ENCODE measurements around the gene PDE7B. TPM values are rescaled to one million over a fixed set of nuclear protein-coding genes. Genes with fewer than 3 reads are reported as not detected.

Gene PDE7B
- total RNA-seq, 1 experiment from 2014 or later = not detected

DNA sequence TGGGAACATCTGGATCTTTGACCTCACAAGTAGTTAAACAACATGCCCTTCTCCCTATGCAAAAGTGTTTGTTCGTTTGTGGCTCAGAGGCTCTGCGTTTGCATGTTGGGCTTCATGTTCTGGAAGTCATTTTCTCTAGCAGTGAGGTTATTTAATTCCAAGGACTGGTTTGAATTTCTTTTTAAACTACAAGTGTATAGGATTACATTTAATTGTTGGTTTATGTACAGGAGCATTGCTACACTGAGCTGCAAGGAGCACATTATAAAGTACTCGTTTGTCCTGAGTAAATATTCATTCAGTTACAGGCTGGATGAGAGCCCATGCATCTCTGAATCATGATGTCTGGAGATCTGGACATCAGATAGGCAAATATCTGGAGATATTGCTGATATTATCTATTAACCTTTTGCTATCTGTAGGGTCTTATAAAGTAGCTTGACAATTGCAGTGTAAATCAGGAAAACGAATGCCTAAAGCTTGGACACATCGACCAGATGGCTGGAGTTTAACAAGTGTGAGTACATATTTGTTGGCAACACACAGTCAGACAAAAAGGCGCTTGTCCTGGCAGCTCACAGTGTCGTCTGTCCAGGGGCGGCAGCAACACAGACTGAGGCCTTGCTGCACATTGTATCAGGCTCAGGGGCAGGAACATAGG, 84.6 kb downstream of the PDE7B start:
- H3K36me3 ChIP-seq (ENCODE audit: insufficient read depth, low read length) = no peaks in the 10 kb centered on the region
- H3K4me2 ChIP-seq (ENCODE audit: low read depth, low read length, poor library complexity, severe bottlenecking) = no peak overlapping the region
- no peaks in the 10 kb centered on the region for H3K79me2 ChIP-seq (ENCODE audit: low read length)
- no peak overlapping the region for H3K9ac ChIP-seq (ENCODE audit: low read length)
- no peak for DNase-seq
- no peak overlapping the region for H3K4me3 ChIP-seq (ENCODE audit: low read length)
- no peak overlapping the region for H2AFZ ChIP-seq (ENCODE audit: low read length)
- H3K9me3 ChIP-seq (ENCODE audit: low read length) = no peaks in the 10 kb centered on the region
- no peak overlapping the region for H3K27ac ChIP-seq (ENCODE audit: low read length)
- no peaks in the 10 kb centered on the region for H3K4me1 ChIP-seq (ENCODE audit: low read length)
- H3K27me3 ChIP-seq (ENCODE audit: low read length) = no peaks in the 10 kb centered on the region
- H3K9me2 ChIP-seq (replicated peaks; ENCODE audit: insufficient read depth, low read length) = no peaks in the 10 kb centered on the region
- H4K20me1 ChIP-seq (ENCODE audit: insufficient read depth, low read depth, low read length) = no peaks in the 10 kb centered on the region

DNA sequence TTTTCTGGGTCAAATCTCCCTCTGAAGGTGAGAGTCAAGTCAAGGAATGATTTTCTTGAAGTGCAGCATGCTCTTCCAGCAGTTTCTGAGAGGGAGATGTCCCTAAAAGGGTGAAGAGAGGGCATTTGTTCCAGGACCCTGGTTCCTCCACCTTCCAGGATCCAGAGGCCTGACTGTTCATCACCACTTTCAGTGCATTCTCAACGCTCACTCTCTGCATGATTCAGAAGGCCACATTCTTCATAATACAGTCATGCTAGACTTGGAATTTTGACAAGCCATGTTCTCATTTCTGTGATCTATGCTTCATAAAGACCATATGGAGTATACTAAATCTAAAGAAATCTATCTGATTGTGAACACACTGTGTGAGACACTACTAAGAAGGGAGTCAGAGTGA, 85.1 kb downstream of the PDE7B start:
- Histone ChIP-seq H3K79me2 (ENCODE audit: low read length) (no peaks in the 10 kb centered on the region), H3K27ac (ENCODE audit: low read length) (no peak overlapping the region), H3K36me3 (ENCODE audit: insufficient read depth, low read length) (no peaks in the 10 kb centered on the region), H3K4me2 (ENCODE audit: low read depth, low read length, poor library complexity, severe bottlenecking) (no peak overlapping the region), H2AFZ (ENCODE audit: low read length) (no peak overlapping the region), H3K27me3 (ENCODE audit: low read length) (no peaks in the 10 kb centered on the region), H3K9me2 (replicated peaks; ENCODE audit: insufficient read depth, low read length) (no peaks in the 10 kb centered on the region), H4K20me1 (ENCODE audit: insufficient read depth, low read depth, low read length) (no peaks in the 10 kb centered on the region), H3K4me3 (ENCODE audit: low read length) (no peak overlapping the region), H3K4me1 (ENCODE audit: low read length) (no peaks in the 10 kb centered on the region), H3K9me3 (ENCODE audit: low read length) (no peaks in the 10 kb centered on the region), H3K9ac (ENCODE audit: low read length) (no peak overlapping the region)
- DNase-seq = no peak

DNA sequence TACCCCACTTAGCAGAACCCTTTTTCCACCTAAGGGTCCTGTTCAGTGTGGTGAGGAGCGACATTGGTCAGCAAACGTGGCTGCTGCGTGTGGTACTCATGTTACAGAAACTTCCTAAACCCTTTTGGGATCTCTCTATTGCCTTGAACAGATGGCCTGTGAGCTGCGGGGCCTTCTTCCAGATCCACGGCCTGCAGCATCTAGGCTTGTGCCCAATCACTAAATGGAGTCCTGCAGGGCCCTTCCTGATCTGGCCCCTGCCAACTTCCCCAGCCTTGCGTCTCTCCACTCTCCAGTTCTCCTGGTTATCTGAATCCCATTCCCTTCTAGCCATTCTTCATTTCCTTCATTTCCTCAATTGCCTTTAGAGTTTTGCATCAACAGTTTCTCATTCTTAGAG, 85.6 kb downstream of the PDE7B start:
- DNase-seq = no peak
- H3K9me2 ChIP-seq (replicated peaks; ENCODE audit: insufficient read depth, low read length) = no peaks in the 10 kb centered on the region
- no peaks in the 10 kb centered on the region for H3K36me3 ChIP-seq (ENCODE audit: insufficient read depth, low read length)
- no peaks in the 10 kb centered on the region for H3K9me3 ChIP-seq (ENCODE audit: low read length)
- H3K27me3 ChIP-seq (ENCODE audit: low read length) = no peaks in the 10 kb centered on the region
- no peaks in the 10 kb centered on the region for H3K79me2 ChIP-seq (ENCODE audit: low read length)
- no peak overlapping the region for H3K4me3 ChIP-seq (ENCODE audit: low read length)
- H3K27ac ChIP-seq (ENCODE audit: low read length) = no peak overlapping the region
- H3K4me1 ChIP-seq (ENCODE audit: low read length) = no peaks in the 10 kb centered on the region
- no peak overlapping the region for H3K9ac ChIP-seq (ENCODE audit: low read length)
- H2AFZ ChIP-seq (ENCODE audit: low read length) = no peak overlapping the region
- no peaks in the 10 kb centered on the region for H4K20me1 ChIP-seq (ENCODE audit: insufficient read depth, low read depth, low read length)
- H3K4me2 ChIP-seq (ENCODE audit: low read depth, low read length, poor library complexity, severe bottlenecking) = no peak overlapping the region

DNA sequence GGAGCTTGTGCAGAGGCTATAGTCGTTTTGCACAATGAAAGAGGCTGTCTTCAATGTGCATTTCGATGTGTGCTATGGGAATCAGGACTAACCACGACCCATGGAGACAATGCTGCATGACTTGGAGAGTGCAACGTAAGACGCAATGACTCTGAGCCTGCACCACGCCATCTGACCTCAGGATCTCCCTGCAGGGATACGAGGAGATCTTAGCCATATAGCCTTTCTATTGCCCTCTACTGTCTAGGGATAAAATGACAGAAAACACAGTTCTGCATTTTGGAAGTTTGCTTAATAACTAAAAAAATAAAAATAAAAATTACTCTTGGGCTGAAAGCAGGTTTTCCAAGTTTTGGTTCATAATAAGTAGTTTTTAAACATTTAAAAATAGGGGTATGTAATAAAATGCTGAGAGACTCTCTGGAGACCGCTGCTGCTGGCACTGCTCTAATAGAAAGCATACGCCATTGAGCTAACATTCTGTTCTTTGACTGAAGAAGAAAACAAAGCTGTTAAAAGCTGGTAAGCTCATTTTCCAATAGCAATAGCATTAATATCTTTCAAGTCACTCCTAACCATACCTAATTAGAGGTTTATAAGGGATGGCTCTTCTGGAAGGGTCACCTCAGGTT, 87.2 kb downstream of the PDE7B start:
- no peak overlapping the region for H3K9ac ChIP-seq (ENCODE audit: low read length)
- H4K20me1 ChIP-seq (ENCODE audit: insufficient read depth, low read depth, low read length) = no peaks in the 10 kb centered on the region
- no peaks in the 10 kb centered on the region for H3K36me3 ChIP-seq (ENCODE audit: insufficient read depth, low read length)
- H3K79me2 ChIP-seq (ENCODE audit: low read length) = no peaks in the 10 kb centered on the region
- H3K4me3 ChIP-seq (ENCODE audit: low read length) = no peak overlapping the region
- DNase-seq = peak; percentile 46
- no peaks in the 10 kb centered on the region for H3K9me2 ChIP-seq (replicated peaks; ENCODE audit: insufficient read depth, low read length)
- no peaks in the 10 kb centered on the region for H3K4me1 ChIP-seq (ENCODE audit: low read length)
- no peaks in the 10 kb centered on the region for H3K27me3 ChIP-seq (ENCODE audit: low read length)
- no peak overlapping the region for H3K27ac ChIP-seq (ENCODE audit: low read length)
- H2AFZ ChIP-seq (ENCODE audit: low read length) = no peak overlapping the region
- H3K4me2 ChIP-seq (ENCODE audit: low read depth, low read length, poor library complexity, severe bottlenecking) = no peak overlapping the region
- no peaks in the 10 kb centered on the region for H3K9me3 ChIP-seq (ENCODE audit: low read length)

DNA sequence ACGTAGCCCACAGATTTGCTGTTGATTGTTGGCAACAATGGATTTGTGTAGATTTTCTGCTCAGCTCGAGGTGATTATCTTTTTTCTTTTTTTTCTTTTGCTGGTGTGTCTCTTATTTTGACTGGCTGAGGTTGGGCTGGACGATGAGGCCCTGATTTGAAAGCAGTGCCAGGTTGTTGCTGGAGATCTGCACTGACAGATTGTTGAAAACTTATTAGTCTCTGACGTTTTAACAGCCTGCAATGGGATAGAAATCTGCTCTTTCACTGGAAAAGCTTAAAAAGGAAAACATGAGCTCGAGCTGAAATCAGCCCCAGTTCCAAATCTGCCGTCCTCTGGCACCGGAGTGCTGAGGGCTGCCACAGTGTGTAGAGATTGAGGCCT, 87.7 kb downstream of the PDE7B start:
- Histone ChIP-seq H2AFZ (ENCODE audit: low read length) (no peak overlapping the region), H3K36me3 (ENCODE audit: insufficient read depth, low read length) (no peaks in the 10 kb centered on the region), H3K27me3 (ENCODE audit: low read length) (no peaks in the 10 kb centered on the region), H3K27ac (ENCODE audit: low read length) (no peak overlapping the region), H3K4me3 (ENCODE audit: low read length) (no peak overlapping the region), H3K4me2 (ENCODE audit: low read depth, low read length, poor library complexity, severe bottlenecking) (no peak overlapping the region), H3K9me3 (ENCODE audit: low read length) (no peaks in the 10 kb centered on the region), H3K9me2 (replicated peaks; ENCODE audit: insufficient read depth, low read length) (no peaks in the 10 kb centered on the region), H3K9ac (ENCODE audit: low read length) (no peak overlapping the region), H3K4me1 (ENCODE audit: low read length) (no peaks in the 10 kb centered on the region), H3K79me2 (ENCODE audit: low read length) (no peaks in the 10 kb centered on the region), H4K20me1 (ENCODE audit: insufficient read depth, low read depth, low read length) (no peaks in the 10 kb centered on the region)
- no peak for DNase-seq

DNA sequence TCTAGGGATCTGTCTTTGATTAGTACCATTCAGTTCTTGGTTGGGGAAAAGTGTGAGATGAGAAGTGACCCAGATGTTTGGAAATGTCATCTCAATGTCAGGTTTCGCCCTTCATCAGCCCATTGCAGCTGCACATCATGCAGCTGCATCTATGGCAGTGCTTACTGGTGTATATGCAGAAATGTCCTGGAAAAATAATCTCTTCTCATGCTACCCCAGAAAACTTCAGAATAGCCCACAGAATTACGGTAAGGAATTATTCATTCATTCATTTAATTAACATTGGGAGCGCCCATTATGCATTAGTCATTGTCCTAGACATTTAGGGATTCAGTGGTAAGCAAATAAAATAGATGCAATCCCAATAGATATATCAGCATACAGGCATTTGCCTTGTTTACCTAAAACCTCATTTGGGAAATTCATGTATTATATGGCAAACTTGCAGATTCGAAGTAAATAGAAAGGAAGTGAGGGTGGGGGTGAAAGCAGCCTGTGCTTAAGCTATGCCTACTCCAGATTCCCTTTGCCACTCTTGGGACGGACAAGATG, 89.2 kb downstream of the PDE7B start:
- H3K79me2 ChIP-seq (ENCODE audit: low read length) = no peaks in the 10 kb centered on the region
- H2AFZ ChIP-seq (ENCODE audit: low read length) = no peak overlapping the region
- H3K27me3 ChIP-seq (ENCODE audit: low read length) = no peaks in the 10 kb centered on the region
- no peak overlapping the region for H3K27ac ChIP-seq (ENCODE audit: low read length)
- H3K36me3 ChIP-seq (ENCODE audit: insufficient read depth, low read length) = no peaks in the 10 kb centered on the region
- H3K9me3 ChIP-seq (ENCODE audit: low read length) = no peaks in the 10 kb centered on the region
- no peak overlapping the region for H3K4me2 ChIP-seq (ENCODE audit: low read depth, low read length, poor library complexity, severe bottlenecking)
- no peak for DNase-seq
- H4K20me1 ChIP-seq (ENCODE audit: insufficient read depth, low read depth, low read length) = no peaks in the 10 kb centered on the region
- H3K9ac ChIP-seq (ENCODE audit: low read length) = no peak overlapping the region
- no peaks in the 10 kb centered on the region for H3K4me1 ChIP-seq (ENCODE audit: low read length)
- no peaks in the 10 kb centered on the region for H3K9me2 ChIP-seq (replicated peaks; ENCODE audit: insufficient read depth, low read length)
- no peak overlapping the region for H3K4me3 ChIP-seq (ENCODE audit: low read length)

DNA sequence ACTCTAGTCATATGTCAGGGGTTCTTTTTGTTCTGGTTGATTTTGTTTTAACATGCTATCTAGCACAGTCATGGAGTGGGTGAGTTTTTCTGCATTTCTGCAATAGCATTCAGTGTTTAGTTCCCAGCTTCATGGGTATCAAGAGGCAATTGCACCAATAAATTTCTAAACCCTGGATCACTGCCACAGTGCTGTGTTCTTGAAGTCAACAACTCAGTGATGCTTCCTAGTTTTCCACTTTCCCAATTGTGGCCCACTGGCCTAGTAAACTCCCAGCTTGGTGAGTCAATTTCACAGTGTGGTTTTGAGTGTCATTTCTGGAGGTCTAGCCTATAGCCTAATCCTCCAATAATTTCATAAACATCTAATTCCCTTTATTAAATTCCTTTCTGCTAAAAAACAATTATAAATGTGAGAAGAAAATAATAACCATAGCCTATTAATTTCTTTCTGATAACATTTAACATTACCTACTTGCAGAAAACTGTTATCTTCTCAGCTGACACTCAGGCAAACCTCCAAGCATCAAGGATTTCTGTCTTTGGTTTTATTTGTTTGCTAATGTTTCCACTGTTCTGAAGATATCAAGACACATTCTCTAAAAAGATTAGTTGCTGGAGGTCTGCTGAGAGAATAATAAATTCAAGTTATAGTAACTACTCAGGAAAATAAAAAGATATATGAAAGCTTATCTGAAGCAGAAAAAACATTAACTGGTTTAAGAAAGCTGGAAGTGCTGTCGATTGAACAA, 89.9 kb downstream of the PDE7B start:
- Histone ChIP-seq H3K4me2 (ENCODE audit: low read depth, low read length, poor library complexity, severe bottlenecking) (no peak overlapping the region), H3K9ac (ENCODE audit: low read length) (no peak overlapping the region), H3K36me3 (ENCODE audit: insufficient read depth, low read length) (no peaks in the 10 kb centered on the region), H3K4me1 (ENCODE audit: low read length) (no peaks in the 10 kb centered on the region), H2AFZ (ENCODE audit: low read length) (no peak overlapping the region), H3K9me3 (ENCODE audit: low read length) (no peaks in the 10 kb centered on the region), H3K79me2 (ENCODE audit: low read length) (no peaks in the 10 kb centered on the region), H3K27ac (ENCODE audit: low read length) (no peak overlapping the region), H3K4me3 (ENCODE audit: low read length) (no peak overlapping the region), H4K20me1 (ENCODE audit: insufficient read depth, low read depth, low read length) (no peaks in the 10 kb centered on the region), H3K9me2 (replicated peaks; ENCODE audit: insufficient read depth, low read length) (no peaks in the 10 kb centered on the region), H3K27me3 (ENCODE audit: low read length) (no peaks in the 10 kb centered on the region)
- DNase-seq = no peak

DNA sequence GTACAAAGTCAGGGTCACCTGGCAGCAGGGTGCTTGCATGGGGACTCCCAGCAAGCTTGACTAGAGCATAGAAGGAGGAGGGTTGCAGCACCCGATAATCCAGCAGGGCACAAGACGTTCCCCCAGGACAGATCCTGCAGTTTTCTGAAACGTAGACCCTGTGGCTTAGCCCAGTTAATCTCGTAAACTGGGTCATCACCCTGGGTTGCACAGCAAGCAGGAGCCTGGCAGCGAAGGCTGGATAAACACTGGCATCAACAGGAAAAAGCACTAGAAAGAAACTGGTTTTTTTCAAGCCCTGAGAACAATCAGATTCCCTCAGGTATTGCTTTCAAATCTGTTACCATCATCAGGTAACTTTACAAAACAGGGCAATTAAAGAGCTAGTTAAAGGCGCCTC, 92.6 kb downstream of the PDE7B start:
- H3K27me3 ChIP-seq (ENCODE audit: low read length) = no peaks in the 10 kb centered on the region
- no peaks in the 10 kb centered on the region for H3K9me2 ChIP-seq (replicated peaks; ENCODE audit: insufficient read depth, low read length)
- no peaks in the 10 kb centered on the region for H3K9me3 ChIP-seq (ENCODE audit: low read length)
- no peaks in the 10 kb centered on the region for H3K79me2 ChIP-seq (ENCODE audit: low read length)
- no peaks in the 10 kb centered on the region for H3K36me3 ChIP-seq (ENCODE audit: insufficient read depth, low read length)
- H2AFZ ChIP-seq (ENCODE audit: low read length) = no peak overlapping the region
- no peak for DNase-seq
- no peak overlapping the region for H3K4me3 ChIP-seq (ENCODE audit: low read length)
- H3K9ac ChIP-seq (ENCODE audit: low read length) = no peak overlapping the region
- no peak overlapping the region for H3K27ac ChIP-seq (ENCODE audit: low read length)
- H3K4me2 ChIP-seq (ENCODE audit: low read depth, low read length, poor library complexity, severe bottlenecking) = no peak overlapping the region
- no peaks in the 10 kb centered on the region for H3K4me1 ChIP-seq (ENCODE audit: low read length)
- H4K20me1 ChIP-seq (ENCODE audit: insufficient read depth, low read depth, low read length) = no peaks in the 10 kb centered on the region

Data from Karpas-422 (cell line).